GM21381 (cell line): Measurements from ENCODE around the gene PLA2G15.

Source experiments
- ATAC-seq: cut with Tn5 transposase; IDR thresholded peaks from one replicate; pipeline ENCODE4 v1.9.1; 2021; ENCODE audit warnings: mild to moderate bottlenecking, moderate library complexity; ENCODE audit not compliant: unreplicated experiment

Gene PLA2G15, protein sequence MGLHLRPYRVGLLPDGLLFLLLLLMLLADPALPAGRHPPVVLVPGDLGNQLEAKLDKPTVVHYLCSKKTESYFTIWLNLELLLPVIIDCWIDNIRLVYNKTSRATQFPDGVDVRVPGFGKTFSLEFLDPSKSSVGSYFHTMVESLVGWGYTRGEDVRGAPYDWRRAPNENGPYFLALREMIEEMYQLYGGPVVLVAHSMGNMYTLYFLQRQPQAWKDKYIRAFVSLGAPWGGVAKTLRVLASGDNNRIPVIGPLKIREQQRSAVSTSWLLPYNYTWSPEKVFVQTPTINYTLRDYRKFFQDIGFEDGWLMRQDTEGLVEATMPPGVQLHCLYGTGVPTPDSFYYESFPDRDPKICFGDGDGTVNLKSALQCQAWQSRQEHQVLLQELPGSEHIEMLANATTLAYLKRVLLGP

DNA sequence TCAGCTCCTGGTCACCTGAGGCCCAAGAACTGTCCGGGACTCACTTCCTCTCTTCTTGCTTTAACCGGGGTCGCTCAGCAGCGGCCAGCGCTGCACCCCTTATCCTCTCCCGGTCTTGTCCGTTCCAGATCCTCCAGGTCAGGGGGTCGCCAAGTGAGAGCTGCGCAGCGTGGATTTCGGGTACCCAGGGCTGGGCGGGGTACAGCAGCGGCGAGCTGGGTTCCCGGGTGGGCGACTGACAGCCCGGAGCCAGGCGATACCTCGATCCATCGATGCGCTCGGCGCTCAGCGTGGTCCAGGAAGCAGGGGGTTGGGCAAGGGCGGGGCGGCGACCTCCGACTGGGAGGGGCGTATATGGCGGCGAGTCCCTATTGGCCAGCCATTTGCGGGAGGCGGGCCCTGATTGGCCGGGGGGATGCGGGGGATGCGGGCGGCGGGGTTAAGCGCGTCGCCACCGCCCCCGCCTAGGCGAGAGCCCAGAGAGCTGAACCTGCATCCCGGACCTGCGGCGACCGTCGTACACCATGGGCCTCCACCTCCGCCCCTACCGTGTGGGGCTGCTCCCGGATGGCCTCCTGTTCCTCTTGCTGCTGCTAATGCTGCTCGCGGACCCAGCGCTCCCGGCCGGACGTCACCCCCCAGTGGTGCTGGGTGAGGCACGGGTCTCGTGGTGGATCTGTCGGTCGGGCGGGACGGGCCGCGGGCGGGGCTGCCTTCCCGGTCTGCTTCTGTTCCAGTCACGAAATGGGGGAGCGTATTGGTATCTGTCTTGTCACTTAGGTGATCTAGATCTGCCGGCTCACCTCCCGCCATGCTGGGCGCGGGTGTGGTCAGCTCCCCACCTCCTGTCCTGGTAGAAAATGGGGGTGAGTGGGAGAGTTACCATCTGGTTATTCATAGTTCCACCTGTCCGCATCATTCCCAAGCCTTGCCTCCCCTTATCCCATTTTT is at the start of gene PLA2G15:
Gene PLA2G15, plus strand, starts transcription at position 471 of the 951 bp plus-strand sequence. Its CDS starts 54 bp downstream, at position 525.
- peak; percentile 83 for ATAC-seq

DNA sequence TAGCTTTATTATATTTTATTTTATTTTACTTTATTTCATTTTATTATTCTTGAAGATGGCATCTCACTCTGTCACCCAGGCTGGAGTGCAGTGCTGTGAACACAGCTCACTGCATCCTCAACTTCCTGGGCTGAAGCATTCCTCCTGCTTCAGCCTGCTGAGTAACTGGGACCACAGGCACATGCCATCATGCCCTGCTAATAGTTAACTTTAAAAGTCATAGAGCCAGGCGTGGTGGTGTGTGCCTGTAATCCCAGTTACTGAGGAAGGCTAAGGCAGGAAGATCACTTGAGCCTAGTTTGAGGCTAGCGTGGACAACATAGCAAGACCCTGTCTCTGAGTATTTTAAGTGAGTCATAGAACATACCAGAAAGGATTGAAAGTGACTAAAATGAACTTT is 47.9 kb upstream of the PLA2G15 start:
- no peak for ATAC-seq

DNA sequence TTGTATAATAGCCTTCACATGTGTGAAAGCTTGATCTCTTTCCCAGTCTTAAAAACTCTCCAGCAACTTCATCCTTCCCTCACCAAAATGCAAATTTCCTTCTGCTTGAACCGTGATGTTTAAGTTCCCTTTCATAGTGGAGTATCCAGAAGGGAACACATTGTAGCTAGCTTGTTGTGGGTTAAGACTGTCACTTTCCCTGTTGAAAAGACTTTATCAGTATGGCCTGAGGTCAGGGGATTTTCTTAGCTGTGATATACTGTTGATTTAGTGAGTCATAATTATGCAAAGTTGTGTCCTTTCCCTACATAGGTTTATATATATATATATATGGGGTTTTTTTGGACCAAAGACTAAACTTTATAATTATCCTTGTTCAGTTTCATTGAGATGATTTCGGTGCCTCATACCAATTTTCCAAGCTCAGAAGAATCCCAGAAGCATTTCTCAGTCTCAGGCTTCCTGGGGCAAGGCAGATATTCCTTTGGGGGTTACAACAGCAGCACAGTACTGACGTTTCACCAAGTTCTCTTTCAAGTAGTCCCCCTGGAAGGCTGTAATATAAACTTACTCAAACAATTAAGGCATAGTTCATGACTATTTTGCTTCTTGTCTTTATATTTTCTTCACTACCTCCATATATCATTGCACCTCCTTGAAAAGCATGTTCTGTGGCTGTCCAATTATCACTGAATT is 44.9 kb upstream of the PLA2G15 start:
- no peak for ATAC-seq

DNA sequence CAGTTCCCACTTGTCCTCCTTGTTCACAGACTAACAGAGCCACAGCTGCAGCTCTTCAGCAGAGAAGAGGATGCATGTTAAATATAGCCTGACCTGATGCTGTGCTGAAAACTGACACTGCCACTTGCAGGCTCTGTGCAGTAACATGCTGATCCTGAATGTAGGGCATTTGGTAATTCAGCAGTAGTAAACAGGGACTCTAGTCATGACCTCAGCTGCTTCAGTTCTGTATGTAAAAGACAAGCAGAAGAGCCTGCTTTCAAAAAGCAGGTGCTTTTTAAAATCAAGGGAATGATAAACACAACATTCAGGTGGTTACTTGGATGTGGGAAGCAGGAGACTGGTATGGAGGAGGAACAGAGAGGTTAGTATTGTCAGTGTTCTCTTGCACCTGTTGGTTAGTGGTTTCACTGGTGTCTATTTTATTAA is 43.1 kb upstream of the PLA2G15 start:
- no peak for ATAC-seq

DNA sequence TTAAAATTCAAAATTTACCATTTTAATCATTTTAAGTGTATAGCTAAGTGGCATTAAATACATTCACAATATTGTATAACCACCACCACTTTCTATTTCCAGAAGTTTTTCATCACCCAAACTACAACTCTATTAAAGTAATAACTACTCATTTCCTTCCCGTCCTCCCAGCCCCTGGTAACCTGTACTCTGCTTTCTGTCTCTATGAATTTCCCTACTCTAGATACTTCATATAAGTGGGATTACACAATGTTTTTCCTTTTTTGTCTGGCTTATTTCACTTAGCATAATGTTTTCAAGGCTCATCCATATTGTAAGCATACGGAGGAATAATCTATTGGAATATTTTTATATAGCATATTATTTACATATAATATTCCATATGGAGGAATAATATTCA is 38.9 kb upstream of the PLA2G15 start:
- ATAC-seq = no peak

DNA sequence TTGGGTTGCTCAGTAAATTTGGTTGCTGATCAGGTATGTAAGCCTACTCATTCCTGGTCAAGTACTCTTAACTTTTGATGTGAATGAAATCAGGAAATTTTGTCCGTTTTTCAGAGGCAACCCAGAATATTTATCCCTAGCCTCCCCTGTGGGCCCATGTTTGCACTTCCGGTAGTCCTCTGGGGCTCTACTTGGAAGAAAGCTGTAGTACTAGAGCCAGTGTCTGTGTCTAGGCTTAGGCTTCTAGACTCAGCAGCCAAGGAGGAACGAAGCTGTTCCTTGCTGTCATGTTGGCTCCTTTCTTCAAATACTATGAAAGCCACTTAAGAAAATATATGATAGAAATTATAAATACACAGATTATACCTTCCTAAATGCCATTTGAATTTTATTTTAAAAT is 30.4 kb upstream of the PLA2G15 start:
- ATAC-seq = no peak

DNA sequence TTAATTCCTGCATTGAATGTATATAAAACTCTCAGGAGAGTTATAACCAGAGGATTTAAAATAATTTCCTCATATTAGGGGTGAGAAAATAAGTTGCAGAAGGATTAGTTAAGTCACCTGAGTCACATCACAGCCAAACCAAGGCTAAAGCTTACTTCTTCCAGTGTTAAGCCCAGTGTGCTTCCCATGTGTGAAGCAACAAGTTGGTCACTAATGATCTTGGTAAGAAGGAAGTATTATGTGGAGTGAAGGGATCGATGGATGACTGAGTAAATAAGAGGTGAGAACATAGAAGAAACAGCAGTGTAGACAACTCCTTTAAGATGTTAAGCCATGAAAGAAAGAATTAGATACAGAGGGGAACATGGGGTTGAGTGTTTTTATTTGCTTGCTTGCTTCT is 29.9 kb upstream of the PLA2G15 start:
- no peak for ATAC-seq

DNA sequence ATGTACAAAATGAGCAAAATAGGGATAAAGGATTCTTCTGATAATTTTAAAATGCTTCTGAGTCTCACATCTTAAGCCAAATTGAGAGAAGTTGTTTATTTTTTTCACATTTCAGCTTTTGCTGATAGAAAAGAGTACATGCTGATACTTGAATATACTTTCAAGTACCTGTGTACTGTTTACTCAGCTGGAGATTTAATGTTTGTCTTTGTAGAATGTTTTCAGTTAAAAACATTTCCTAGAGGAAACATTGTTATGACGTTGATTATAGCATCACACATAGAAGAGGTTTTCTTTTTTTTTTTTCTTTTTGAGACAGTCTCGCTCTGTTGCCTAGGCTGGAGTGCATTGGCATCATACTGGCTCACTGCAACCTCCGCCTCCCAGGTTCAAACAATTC is 28.9 kb upstream of the PLA2G15 start:
- ATAC-seq = no peak

DNA sequence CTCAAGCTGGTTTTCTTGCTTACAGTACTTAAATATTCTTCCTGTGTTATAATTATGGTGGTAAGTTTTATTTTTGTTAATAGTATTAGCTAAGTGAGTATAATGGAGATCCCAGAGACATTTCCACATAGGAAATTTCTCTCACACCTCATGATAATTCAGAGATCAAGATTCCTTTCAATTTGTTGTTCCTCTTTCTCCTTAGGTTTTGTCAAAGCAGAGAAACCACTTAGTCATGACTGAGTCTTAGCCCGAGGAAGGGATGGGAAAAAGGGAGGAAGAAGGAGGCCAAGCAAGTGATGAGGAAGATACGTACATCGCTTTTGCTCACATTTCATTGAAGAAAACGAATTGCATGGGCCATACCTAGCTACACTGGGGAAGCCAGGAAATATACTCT is 27.7 kb upstream of the PLA2G15 start:
- ATAC-seq = no peak

DNA sequence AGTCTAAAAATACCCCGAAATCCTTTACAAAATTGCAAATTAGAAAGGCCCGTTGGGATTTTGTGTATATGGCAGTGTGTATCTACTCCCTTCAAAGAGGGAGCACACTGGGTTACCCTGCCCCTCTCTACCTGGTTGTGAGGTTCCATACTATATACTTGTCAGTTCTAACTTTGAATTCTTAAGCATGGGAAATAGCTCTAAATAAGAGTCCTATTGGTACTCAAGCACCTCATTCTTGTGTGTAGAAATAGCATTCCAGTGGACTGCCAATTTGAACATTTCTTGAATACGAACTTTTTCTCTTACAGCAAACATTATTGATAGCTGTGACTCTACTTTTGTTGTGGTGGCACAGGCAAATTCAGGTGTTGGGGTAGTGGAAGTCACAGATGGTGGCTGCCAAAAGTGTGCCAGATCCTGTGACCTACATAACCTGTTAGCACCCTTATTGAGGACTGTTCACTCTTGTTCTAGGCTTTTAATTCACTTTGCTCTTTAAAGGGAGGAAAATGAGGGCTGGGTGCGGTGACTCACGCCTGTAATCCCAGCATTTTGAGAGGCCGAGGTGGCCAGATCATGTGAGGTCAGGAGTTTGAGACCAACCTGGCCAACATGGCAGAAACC is 25.3 kb upstream of the PLA2G15 start:
- ATAC-seq = no peak

DNA sequence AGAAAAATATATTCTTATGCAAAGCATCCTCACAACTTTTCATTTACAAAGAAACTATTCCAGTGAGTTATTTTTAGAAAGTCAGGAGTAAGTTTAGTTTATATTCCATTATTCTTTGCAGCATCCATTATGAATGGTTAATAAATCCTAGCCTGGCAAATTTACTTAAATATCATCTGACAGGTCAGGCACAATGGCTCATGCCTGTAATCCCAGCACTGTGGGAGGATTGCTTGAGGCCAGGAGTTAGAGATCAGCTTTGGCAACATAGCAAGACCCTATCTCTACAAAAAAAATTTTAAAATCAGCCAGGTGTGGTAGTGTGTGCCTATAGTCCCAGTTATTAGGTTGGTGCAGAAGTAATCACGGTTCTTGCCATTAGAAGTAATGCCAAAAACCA is 22.1 kb upstream of the PLA2G15 start:
- no peak for ATAC-seq

DNA sequence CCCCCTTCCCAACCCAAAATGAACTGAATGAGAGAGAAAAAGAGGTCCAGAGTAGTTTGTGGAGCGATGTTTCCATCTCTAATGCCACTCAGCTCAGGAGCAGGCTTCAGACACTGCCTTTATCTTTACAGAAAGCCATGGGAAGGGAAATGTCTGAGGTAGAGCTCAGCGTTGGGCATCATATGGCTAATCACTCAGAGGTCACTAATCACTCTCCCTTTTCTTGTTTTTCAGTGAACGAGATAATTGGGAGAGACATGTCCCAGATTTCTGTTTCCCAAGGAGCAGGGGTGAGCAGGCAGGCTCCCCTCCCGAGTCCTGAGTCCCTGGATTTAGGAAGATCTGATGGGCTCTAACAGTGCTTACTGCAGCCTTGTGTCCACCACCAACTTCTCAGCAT is 19.1 kb upstream of the PLA2G15 start:
- ATAC-seq = no peak

DNA sequence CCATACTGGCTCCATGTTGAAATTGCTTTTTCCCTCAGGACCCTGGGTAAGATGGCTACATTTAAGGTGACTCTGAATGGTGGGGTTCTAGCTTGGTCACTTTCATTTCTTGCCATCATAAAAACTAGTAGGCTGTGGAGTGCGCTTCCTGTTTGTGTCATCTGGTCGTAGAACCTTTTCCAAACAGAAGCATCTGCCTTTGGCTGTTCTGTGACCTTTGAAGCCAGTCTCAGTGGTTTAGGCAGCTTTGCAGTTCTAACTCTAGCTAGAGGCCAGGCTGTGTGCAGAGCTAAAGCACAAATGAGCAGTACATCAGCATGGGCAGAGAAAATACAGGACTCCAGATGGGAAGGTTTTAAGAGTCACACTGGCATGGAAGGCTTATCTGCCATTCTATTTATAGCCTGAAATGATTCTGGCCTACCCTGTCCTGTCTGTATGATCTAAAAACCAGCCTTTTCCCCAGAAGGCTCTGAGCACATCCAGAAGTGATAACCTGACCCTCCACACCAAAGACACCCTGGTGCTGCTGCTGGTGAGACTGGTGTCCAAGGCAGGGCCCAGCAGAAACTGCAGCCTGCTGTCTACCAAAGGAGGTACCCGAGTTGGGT is 17.9 kb upstream of the PLA2G15 start:
- ATAC-seq = no peak

DNA sequence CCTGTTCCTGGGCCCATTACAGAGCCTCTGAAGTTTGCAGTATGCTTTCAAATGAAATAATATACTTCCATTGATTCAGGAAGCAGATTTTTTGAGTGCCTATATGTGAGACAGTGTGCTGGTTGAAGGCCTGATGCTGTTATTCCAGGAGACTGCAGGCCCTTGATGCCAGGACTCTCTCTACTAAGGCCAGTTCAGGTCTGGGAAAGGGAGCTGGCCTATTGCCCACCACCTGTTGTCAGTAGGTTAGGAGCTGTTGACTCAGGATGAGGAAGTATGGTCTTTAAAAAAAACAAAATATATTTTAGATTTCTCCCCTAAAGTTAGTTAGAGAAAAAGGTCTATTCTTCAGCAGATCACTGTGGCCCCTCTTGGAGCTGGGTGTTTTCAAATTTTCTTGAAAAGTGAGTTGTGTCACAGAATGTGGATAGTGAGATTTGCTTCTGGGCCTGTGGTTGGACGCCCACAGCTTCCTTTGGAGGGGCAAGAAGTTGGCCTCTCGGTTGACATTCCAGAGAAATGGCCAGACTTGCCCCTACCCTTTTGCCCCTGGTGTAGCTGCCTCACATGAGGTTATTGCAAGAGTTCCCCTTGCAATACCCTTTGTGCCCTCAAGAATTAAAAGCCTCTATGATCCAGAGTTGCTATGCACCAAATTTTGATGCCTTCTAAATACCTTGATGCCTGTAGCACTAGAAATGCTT is 17.2 kb upstream of the PLA2G15 start:
- no peak for ATAC-seq

DNA sequence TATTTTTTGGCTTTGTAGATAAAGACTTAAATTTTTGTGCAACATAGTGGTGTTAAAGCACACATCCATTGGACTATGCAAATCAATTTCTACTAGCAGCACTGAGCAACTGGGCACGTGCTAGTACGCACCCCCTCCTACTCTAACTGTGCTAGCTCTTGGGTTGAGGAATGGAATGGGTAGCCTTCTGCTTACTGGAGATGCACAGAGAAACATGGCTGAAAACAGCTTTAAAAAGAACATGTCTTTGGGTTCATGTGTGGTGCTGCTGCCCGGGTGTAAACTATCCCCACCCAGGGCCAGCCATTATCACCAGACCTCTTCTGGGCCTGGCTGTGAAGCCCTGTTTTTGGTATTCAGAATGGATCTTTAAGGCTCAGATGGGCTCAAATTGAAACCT is 16.5 kb upstream of the PLA2G15 start:
- ATAC-seq = no peak

DNA sequence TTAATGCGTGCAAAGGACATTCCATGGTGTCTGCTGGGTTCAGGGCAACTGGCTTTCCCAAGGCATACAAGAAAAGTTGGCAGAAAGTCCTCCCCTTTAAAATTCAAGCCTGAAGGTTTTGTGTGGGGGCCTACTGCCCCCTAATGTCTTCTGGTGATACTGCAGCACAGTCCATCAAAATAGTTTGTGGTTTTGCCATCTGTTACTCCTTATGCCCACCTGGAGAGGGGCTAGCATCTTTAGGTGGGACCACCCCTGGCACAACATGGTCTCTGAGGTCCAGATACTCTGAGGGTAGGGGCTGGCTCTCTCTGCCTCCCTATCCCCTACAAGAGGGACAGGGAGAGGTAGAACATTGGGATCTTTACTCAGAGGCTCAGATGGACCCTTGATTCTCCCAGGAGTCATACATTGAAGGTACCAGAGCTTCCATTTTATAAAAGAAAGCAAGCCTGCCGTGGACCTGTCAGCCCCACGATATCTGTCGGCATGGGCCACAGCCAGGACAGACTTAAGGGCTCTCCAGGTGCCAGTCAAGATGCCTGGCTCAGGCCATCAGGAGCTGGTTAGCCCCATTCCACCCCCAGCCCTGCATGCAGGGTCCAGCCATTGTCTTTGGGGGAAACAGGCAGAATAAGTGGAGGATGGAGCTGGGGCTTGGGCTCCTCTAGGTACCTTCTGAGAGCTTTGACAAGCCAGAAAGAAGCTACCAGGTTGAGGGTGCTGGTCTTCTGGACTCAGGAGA is 15.6 kb upstream of the PLA2G15 start:
- no peak for ATAC-seq

DNA sequence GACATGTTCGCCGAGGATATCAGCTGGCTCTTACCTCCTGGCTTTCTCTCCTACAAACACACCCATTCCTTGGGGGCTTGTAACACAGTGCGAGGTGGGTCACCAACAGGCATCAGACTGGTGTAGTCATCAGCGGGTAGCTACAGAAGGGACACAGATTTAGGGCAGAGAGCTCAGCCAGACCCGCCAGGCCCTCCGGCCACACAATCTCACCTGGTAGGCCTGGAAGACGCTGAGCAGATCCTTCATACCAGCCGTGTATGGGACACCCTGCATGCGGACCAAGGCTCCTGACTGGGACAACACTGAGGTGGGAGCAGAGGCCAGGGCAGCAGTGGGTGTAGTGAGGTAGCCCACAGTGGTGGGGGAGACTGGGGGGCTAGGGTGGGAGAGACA is 15.0 kb upstream of the PLA2G15 start:
- ATAC-seq = no peak

DNA sequence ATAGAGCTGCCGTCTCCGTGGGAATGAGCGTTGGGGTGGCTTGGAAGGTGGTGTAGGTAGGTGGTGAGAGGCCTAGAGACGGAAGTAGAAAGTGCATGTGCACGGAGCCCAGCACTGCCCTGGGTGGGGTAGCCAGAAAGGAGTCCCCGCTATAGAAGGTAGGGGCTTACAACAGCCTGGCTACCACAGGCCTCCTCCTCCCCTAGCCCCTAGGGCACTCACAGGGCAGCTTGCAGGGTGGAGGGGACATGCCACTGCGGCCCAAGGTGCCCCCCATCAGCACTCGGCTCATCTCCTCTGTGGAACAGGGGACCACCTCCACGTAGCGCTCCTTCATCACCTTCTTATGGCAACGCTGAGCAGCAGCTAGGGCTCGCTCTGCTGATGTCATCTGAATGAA is 14.2 kb upstream of the PLA2G15 start:
- ATAC-seq = no peak
